ENCODE measurements around the gene GNAI2. TPM values are rescaled to one million over a fixed set of nuclear protein-coding genes. Genes with fewer than 3 reads are reported as not detected.

The GNAI2 gene
- total RNA-seq (2022; extraction: Qiagen RNA extraction): 34.0 to 49.8 TPM (median 46.8 TPM) in 5 replicates

GRCh38 chr3:50235716-50236483 is at the start of gene GNAI2:
TSS of gene GNAI2 (plus strand) at chr3:50236204. CDS start at chr3:50236336, 132 bp downstream.

GRCh38 chr3:50190936-50191660 is 44.9 kb upstream of the GNAI2 start, which contains the start of gene GNAT1:
TSS of gene GNAT1 (plus strand) at chr3:50191610. CDS start at chr3:50191726, 116 bp downstream.

GRCh38 chr3:50204804-50205412 is 31.1 kb upstream of the GNAI2 start, which contains the start of gene SLC38A3:
TSS of gene SLC38A3 (plus strand) at chr3:50205271. CDS start at chr3:50214200, 8,929 bp downstream.

GRCh38 chr3:50268703-50269451 is 32.9 kb downstream of the GNAI2 start, which contains the start of gene SEMA3B:
TSS of gene SEMA3B (plus strand) at chr3:50269147. CDS start at chr3:50269241, 94 bp downstream.

GRCh38 chr3:50278880-50279224 is 42.8 kb downstream of the GNAI2 start, which contains the start of gene LSMEM2:
TSS of gene LSMEM2 (plus strand) at chr3:50279087. CDS start at chr3:50279114, 27 bp downstream.

GRCh38 chr3:50292159-50293078 is 56.4 kb downstream of the GNAI2 start, which contains the start of gene IFRD2:
TSS of gene IFRD2 (minus strand) at chr3:50292429. CDS start at chr3:50292274, 155 bp downstream.

GRCh38 chr3:50298836-50299637 is 63.0 kb downstream of the GNAI2 start, which contains the start of the genes HYAL3 and NAA80:
TSS of gene HYAL3 (minus strand) at chr3:50299405. CDS start at chr3:50295602, 3,803 bp downstream.
TSS of gene NAA80 (minus strand) at chr3:50299405. CDS start at chr3:50297463, 1,942 bp downstream.

GRCh38 chr3:50303013-50303815 is 67.2 kb downstream of the GNAI2 start, which contains the start of gene HYAL1:
TSS of gene HYAL1 (minus strand) at chr3:50303574. CDS start at chr3:50302956, 618 bp downstream.

Other genes starting within 250 kb of the GNAI2 start
- 27.0 to 42.6 TPM (median 37.4 TPM) in 5 replicates for gene RBM5, start 147.3 kb upstream of the GNAI2 start, total RNA-seq (2022; extraction: Qiagen RNA extraction)
- gene SEMA3F, start 80.9 kb upstream of the GNAI2 start, total RNA-seq (2022; extraction: Qiagen RNA extraction): 13.4 to 22.0 TPM (median 19.5 TPM) in 5 replicates
- gene GNAT1, start 44.6 kb upstream of the GNAI2 start, total RNA-seq (2022; extraction: Qiagen RNA extraction): 0.03 to 0.48 TPM (median 0.21 TPM) in 4 of 5 replicates, not detected in the other
- gene SLC38A3, start 30.9 kb upstream of the GNAI2 start, total RNA-seq (2022; extraction: Qiagen RNA extraction): 0.05 to 0.22 TPM (median 0.06 TPM) in 4 of 5 replicates, not detected in the other
- 5.0 to 7.7 TPM (median 6.3 TPM) in 5 replicates for gene SEMA3B, start 32.9 kb downstream of the GNAI2 start, total RNA-seq (2022; extraction: Qiagen RNA extraction)
- not detected in 5 replicates for gene LSMEM2, start 42.9 kb downstream of the GNAI2 start, total RNA-seq (2022; extraction: Qiagen RNA extraction)
- 66.6 to 89.9 TPM (median 85.4 TPM) in 5 replicates for gene IFRD2, start 56.2 kb downstream of the GNAI2 start, total RNA-seq (2022; extraction: Qiagen RNA extraction)
- 7.0 to 9.9 TPM (median 8.8 TPM) in 5 replicates for gene HYAL3, start 63.2 kb downstream of the GNAI2 start, total RNA-seq (2022; extraction: Qiagen RNA extraction)
- 4.3 to 7.9 TPM (median 6.4 TPM) in 5 replicates for gene NAA80, start 63.2 kb downstream of the GNAI2 start, total RNA-seq (2022; extraction: Qiagen RNA extraction)
- gene HYAL1, start 67.4 kb downstream of the GNAI2 start, total RNA-seq (2022; extraction: Qiagen RNA extraction): 0.40 to 0.69 TPM (median 0.57 TPM) in 5 replicates
- 21.2 to 33.5 TPM (median 29.2 TPM) in 5 replicates for gene HYAL2, start 86.5 kb downstream of the GNAI2 start, total RNA-seq (2022; extraction: Qiagen RNA extraction)
- gene TUSC2, start 92.0 kb downstream of the GNAI2 start, total RNA-seq (2022; extraction: Qiagen RNA extraction): 22.6 to 36.7 TPM (median 34.6 TPM) in 5 replicates
- 15.1 to 17.6 TPM (median 17.2 TPM) in 5 replicates for gene RASSF1, start 104.6 kb downstream of the GNAI2 start, total RNA-seq (2022; extraction: Qiagen RNA extraction)
- gene ZMYND10, start 109.5 kb downstream of the GNAI2 start, total RNA-seq (2022; extraction: Qiagen RNA extraction): 0.71 to 1.3 TPM (median 1.0 TPM) in 5 replicates
- 12.2 to 13.5 TPM (median 12.7 TPM) in 5 replicates for gene NPRL2, start 114.6 kb downstream of the GNAI2 start, total RNA-seq (2022; extraction: Qiagen RNA extraction)
- 13.8 to 17.4 TPM (median 15.7 TPM) in 5 replicates for gene CYB561D2, start 114.7 kb downstream of the GNAI2 start, total RNA-seq (2022; extraction: Qiagen RNA extraction)
- 37.1 to 50.9 TPM (median 49.1 TPM) in 5 replicates for gene TMEM115, start 123.3 kb downstream of the GNAI2 start, total RNA-seq (2022; extraction: Qiagen RNA extraction)